ENCODE data around the gene CEP104.

The CEP104 gene

DNA sequence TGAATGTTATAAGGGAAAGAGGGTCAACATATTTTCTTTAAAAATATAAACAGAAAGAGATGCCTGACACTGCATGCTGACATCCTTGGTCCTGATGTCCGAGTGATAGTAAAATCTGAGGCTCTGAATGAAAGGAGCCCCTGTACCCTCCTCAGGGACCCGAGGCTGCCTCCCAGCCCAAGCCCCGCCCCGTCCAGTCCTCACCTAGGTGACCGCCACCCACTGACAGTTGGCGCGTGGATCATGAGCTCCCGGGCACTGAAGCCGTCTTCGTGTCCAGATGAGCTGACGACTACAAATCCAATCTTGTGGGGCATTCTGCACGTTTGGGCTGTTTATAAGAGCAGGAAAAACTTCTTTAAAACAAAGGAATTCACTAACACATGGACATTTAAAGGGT, 4.9 kb downstream of the CEP104 start:
- no peak overlapping the region for H3K4me3 ChIP-seq (ENCODE audit: low read depth, low read length)
- ChIA-PET CTCF (no interaction called here), POLR2A (no interaction called here)
- no peak for DNase-seq (ENCODE audit: low read depth, low spot score)
- TF ChIP-seq, protein P1, sequence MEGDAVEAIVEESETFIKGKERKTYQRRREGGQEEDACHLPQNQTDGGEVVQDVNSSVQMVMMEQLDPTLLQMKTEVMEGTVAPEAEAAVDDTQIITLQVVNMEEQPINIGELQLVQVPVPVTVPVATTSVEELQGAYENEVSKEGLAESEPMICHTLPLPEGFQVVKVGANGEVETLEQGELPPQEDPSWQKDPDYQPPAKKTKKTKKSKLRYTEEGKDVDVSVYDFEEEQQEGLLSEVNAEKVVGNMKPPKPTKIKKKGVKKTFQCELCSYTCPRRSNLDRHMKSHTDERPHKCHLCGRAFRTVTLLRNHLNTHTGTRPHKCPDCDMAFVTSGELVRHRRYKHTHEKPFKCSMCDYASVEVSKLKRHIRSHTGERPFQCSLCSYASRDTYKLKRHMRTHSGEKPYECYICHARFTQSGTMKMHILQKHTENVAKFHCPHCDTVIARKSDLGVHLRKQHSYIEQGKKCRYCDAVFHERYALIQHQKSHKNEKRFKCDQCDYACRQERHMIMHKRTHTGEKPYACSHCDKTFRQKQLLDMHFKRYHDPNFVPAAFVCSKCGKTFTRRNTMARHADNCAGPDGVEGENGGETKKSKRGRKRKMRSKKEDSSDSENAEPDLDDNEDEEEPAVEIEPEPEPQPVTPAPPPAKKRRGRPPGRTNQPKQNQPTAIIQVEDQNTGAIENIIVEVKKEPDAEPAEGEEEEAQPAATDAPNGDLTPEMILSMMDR (IDR thresholded peaks at IDR 0.05; ENCODE audit: insufficient read depth, low read length, missing control alignments): no peak

GRCh38 chr1:3851292-3851691, 5.7 kb downstream of the CEP104 start:
- H3K4me3 ChIP-seq (ENCODE audit: low read depth, low read length): no peak overlapping the region
- ChIA-PET CTCF (no interaction called here), POLR2A (no interaction called here)
- no peak for DNase-seq (ENCODE audit: low read depth, low spot score)
- TF ChIP-seq, protein P1 (IDR thresholded peaks at IDR 0.05; ENCODE audit: insufficient read depth, low read length, missing control alignments): no peak

DNA sequence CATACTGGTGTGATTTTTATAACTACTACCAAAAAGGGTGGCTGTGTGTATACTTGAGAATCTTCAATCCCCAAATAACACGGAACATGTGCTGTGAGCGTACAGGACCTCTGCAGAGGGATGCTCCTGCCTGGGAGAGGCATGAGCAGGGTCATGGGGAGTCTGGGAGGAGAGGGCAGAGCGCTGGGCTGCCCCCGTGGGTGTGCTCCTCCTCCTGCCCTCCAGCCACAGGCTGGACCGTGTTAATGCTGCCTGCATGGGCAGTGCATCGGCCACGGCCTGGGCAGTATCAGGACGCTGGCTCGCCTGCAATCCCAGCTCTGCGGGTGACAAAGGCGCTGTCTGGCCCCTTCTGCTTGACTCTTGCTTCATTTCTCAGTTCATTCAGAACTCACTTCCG, 6.2 kb downstream of the CEP104 start:
- H3K4me3 ChIP-seq (ENCODE audit: low read depth, low read length): no peak overlapping the region
- ChIA-PET POLR2A (no interaction called here), CTCF (no interaction called here)
- TF ChIP-seq, protein P1 (IDR thresholded peaks at IDR 0.05; ENCODE audit: insufficient read depth, low read length, missing control alignments): no peak
- DNase-seq (ENCODE audit: low read depth, low spot score): no peak

DNA sequence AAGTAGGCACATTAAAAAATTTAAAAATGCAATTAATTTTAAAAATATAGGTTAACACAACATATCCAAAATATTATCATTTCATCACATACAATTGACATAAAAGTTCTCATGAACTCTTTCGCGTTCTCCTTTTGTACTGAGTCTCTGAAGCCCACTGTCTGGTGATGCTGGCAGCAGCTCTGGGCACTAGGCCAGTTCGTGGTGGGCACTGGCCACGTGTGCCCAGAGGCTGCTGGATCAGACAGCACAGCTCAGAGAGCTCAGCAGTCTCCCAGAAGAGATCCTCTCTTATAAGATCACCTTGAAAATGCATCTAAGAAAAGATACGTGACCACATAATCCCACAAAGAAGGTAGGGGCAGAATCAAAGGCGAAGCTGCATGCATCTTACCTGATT, 9.9 kb downstream of the CEP104 start:
- DNase-seq (ENCODE audit: low read depth, low spot score): no peak
- ChIA-PET POLR2A (no interaction called here), CTCF (interaction anchor here (1.8 kb wide), 1 partner anchor 9 kb away, joined by 6 read pairs; no protein-coding TSS in a partner anchor)
- no peak overlapping the region for H3K4me3 ChIP-seq (ENCODE audit: low read depth, low read length)
- TF ChIP-seq, protein P1 (IDR thresholded peaks at IDR 0.05; ENCODE audit: insufficient read depth, low read length, missing control alignments): no peak

DNA sequence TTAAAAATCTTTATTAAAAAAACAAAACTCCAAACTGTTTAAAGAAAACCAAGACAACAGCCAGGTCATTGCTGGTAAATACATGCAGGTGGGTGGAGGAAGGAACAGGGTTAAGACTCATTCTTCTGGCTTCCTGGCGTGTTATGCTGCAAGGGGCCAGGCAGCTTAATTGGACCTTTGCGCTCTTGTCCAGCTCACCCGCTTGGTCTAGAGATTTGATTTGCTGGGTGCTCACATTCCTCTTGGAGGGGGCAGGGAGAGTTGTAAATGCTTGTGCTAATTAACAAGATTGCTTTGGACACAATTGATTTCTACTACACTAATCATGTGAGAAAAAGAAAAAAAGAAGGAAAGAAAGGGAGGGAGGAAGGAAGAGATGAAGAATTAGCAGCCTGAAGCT, 10.5 kb downstream of the CEP104 start:
- ChIA-PET CTCF (interaction anchor here (1.3 kb wide), 1 partner anchor 10 kb away, joined by 3 read pairs; no protein-coding TSS in a partner anchor), POLR2A (no interaction called here)
- DNase-seq (ENCODE audit: low read depth, low spot score): no peak
- TF ChIP-seq, protein P1 (IDR thresholded peaks at IDR 0.05; ENCODE audit: insufficient read depth, low read length, missing control alignments): no peak
- H3K4me3 ChIP-seq (ENCODE audit: low read depth, low read length): no peak overlapping the region

- TF ChIP-seq, protein P1 (IDR thresholded peaks at IDR 0.05; ENCODE audit: insufficient read depth, low read length, missing control alignments): no peak
- CTCF ChIA-PET: no interaction called here
- DNase-seq (ENCODE audit: low read depth, low spot score): no peak
- H3K4me3 ChIP-seq (ENCODE audit: low read depth, low read length): no peak overlapping the region
- POLR2A ChIA-PET: no interaction called here
Observed at GRCh38 chr1:3842912-3843311, 14.1 kb downstream of the CEP104 start.

Data from AG04449 (cell line).